Kidney epithelial cell (primary cell): ENCODE data around the gene DDX43. TPM values are rescaled to one million over a fixed set of nuclear protein-coding genes. Genes with fewer than 3 reads are reported as not detected.

Source experiments
- DNase-seq: peaks from one replicate; pipeline ENCODE4 v3.0.0-alpha.2; 2010; ENCODE audit warnings: low read depth
- H3K27me3 ChIP-seq: 2 replicates; pipeline ENCODE4 v1.6.0; 2011; ENCODE audit warnings: low read length; ENCODE audit not compliant: control insufficient read depth, insufficient read depth
- H3K36me3 ChIP-seq: 2 replicates; pipeline ENCODE4 v1.5.1; 2011; ENCODE audit warnings: low read length; ENCODE audit not compliant: control insufficient read depth, insufficient read depth
- H3K4me3 ChIP-seq: 2 replicates; pipeline ENCODE4 v1.5.1; 2011; ENCODE audit warnings: low read depth, mild to moderate bottlenecking, control low read depth, low read length
- CTCF ChIP-seq: IDR thresholded peaks from 2 replicates; pipeline ENCODE4 v1.5.1; 2011; ENCODE audit warnings: mild to moderate bottlenecking, moderate library complexity, low read length, control low read depth, inconsistent platforms; ENCODE audit not compliant: insufficient read depth, poor library complexity, severe bottlenecking
- total RNA-seq: library from RNA; depleted of rRNA; stranded (reverse); fragments of >200 nt; gene quantifications from 2 replicates; pipeline ENCODE4 v1.2.3, GENCODE V29; 2015

DDX43 gene
- total RNA-seq, 1 donor from 2014 or later = 1.1 TPM

GRCh38 chr6:73362869-73363536, 31.6 kb upstream of the DDX43 start:
- no peak for DNase-seq
- Histone ChIP-seq H3K27me3 (no peaks in the 10 kb centered on the region), H3K4me3 (no peak overlapping the region), H3K36me3 (no peaks in the 10 kb centered on the region)
- no peak for TF ChIP-seq CTCF

GRCh38 chr6:73363537-73363875, 31.1 kb upstream of the DDX43 start:
- Histone ChIP-seq H3K36me3 (no peaks in the 10 kb centered on the region), H3K27me3 (no peaks in the 10 kb centered on the region), H3K4me3 (no peak overlapping the region)
- no peak for TF ChIP-seq CTCF
- no peak for DNase-seq

GRCh38 chr6:73364121-73364520, 30.5 kb upstream of the DDX43 start:
- DNase-seq = no peak
- no peak for TF ChIP-seq CTCF
- Histone ChIP-seq H3K4me3 (no peak overlapping the region), H3K36me3 (no peaks in the 10 kb centered on the region), H3K27me3 (no peaks in the 10 kb centered on the region)

GRCh38 chr6:73364549-73364948, 30.1 kb upstream of the DDX43 start:
- Histone ChIP-seq H3K4me3 (no peak overlapping the region), H3K36me3 (no peaks in the 10 kb centered on the region), H3K27me3 (no peaks in the 10 kb centered on the region)
- no peak for DNase-seq
- TF ChIP-seq CTCF = no peak

GRCh38 chr6:73367761-73368355, 26.8 kb upstream of the DDX43 start:
- no peak for DNase-seq
- H3K27me3 ChIP-seq = no peaks in the 10 kb centered on the region
- H3K36me3 ChIP-seq = no peaks in the 10 kb centered on the region
- TF ChIP-seq CTCF = no peak
- no peak overlapping the region for H3K4me3 ChIP-seq

- no peak for DNase-seq
- H3K27me3 ChIP-seq = no peaks in the 10 kb centered on the region
- H3K4me3 ChIP-seq = no peak overlapping the region
- no peaks in the 10 kb centered on the region for H3K36me3 ChIP-seq
- TF ChIP-seq CTCF = no peak
These were observed 26.0 kb upstream of the DDX43 start for GRCh38 chr6:73368675-73369074.
